ENCODE data around the gene SLC27A5.

GRCh38 chr19:58477130-58477529 is 34.7 kb downstream of the SLC27A5 start:
- TF ChIP-seq CTCF (IDR thresholded peaks at IDR 0.05; ENCODE audit: borderline replicate concordance, extremely low read depth, low read length, poor library complexity, severe bottlenecking) (no peak), EZH2 (IDR thresholded peaks at IDR 0.05; ENCODE audit: borderline replicate concordance, low read depth, low read length, severe bottlenecking) (no peak)

Measured in DND-41 (cell line).